ENCODE results near the gene MAP7. TPM values are rescaled to one million over a fixed set of nuclear protein-coding genes. Genes with fewer than 3 reads are reported as not detected.

The MAP7 gene
- total and polyA plus RNA-seq, 4 donors: 3.2 to 17.5 (median 8.3) TPM

DNA sequence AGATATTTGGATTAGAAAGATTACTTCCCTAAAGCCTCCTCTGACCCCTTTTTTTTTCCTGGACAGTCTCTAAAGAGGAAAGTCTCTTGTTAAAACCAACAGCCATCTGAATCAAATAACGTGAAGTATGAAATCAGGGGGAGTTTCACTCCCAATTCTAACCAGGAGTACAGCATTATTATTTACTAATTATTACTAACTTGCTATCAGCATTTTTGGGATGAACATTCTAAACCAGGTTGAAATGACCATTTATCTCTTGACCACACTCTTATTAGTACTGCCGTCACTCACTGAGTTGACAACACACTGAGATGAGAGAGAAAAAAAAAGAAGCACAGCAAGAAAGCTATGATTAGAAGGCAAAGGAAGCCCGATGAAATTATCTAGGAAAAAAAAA lies 146.2 kb downstream of the MAP7 start:
- Histone ChIP-seq H3K27me3 (ENCODE audit: control insufficient read depth in 4 of 4, insufficient read depth in 4 of 4, low read length in 3 of 4) (no peaks in the 10 kb centered on the region), H3K9me3 (ENCODE audit: control insufficient read depth in 4 of 4, low read length in 3 of 4) (no peaks in the 10 kb centered on the region), H3K36me3 (ENCODE audit: control insufficient read depth in 4 of 4, insufficient read depth in 3 of 4, low read depth in 1 of 4, low read length in 3 of 4) (peaks cover 0 to 3% (median 0%) of the 10 kb centered on the region in 4 donors), H3K9ac (ENCODE audit: low read depth in 1 of 2, low read length in 2 of 2) (no peak overlapping the region), H3K4me3 (ENCODE audit: low read depth in 1 of 3, low read length in 3 of 3) (no peak overlapping the region), H3K4me1 (ENCODE audit: control insufficient read depth in 4 of 4, insufficient read depth in 4 of 4, low read length in 3 of 4) (peaks cover 3 to 9% (median 6%) of the 10 kb centered on the region in 4 donors), H3K27ac (ENCODE audit: low read depth in 1 of 2, low read length in 2 of 2) (no peak overlapping the region)
- WGBS: 85% methylated on average over 3 of the region's 3 CpGs
- TF ChIP-seq HNF4A (conservative IDR thresholded peaks at IDR 0.05): no peak
- TF ChIP-seq, protein P1, sequence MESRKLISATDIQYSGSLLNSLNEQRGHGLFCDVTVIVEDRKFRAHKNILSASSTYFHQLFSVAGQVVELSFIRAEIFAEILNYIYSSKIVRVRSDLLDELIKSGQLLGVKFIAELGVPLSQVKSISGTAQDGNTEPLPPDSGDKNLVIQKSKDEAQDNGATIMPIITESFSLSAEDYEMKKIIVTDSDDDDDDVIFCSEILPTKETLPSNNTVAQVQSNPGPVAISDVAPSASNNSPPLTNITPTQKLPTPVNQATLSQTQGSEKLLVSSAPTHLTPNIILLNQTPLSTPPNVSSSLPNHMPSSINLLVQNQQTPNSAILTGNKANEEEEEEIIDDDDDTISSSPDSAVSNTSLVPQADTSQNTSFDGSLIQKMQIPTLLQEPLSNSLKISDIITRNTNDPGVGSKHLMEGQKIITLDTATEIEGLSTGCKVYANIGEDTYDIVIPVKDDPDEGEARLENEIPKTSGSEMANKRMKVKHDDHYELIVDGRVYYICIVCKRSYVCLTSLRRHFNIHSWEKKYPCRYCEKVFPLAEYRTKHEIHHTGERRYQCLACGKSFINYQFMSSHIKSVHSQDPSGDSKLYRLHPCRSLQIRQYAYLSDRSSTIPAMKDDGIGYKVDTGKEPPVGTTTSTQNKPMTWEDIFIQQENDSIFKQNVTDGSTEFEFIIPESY (IDR thresholded peaks at IDR 0.05): no peak
- no peak for TF ChIP-seq YY1 (IDR thresholded peaks at IDR 0.05)
- TF ChIP-seq JUND (IDR thresholded peaks at IDR 0.05): no peak
- TF ChIP-seq TAF1 (conservative IDR thresholded peaks at IDR 0.05): no peak
- TF ChIP-seq, protein P2, sequence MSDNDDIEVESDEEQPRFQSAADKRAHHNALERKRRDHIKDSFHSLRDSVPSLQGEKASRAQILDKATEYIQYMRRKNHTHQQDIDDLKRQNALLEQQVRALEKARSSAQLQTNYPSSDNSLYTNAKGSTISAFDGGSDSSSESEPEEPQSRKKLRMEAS (IDR thresholded peaks at IDR 0.05): no peak
- TF ChIP-seq HNF4G (IDR thresholded peaks at IDR 0.05): no peak
- TF ChIP-seq SP1 (IDR thresholded peaks at IDR 0.05): no peak
- TF ChIP-seq GABPA (IDR thresholded peaks at IDR 0.05 in 1 of 2, conservative IDR thresholded peaks at IDR 0.05 in 1 of 2): no peak
- TF ChIP-seq FOXA1 (IDR thresholded peaks at IDR 0.05): no peak
- no peak for DNase-seq (ENCODE audit: low spot score)

DNA sequence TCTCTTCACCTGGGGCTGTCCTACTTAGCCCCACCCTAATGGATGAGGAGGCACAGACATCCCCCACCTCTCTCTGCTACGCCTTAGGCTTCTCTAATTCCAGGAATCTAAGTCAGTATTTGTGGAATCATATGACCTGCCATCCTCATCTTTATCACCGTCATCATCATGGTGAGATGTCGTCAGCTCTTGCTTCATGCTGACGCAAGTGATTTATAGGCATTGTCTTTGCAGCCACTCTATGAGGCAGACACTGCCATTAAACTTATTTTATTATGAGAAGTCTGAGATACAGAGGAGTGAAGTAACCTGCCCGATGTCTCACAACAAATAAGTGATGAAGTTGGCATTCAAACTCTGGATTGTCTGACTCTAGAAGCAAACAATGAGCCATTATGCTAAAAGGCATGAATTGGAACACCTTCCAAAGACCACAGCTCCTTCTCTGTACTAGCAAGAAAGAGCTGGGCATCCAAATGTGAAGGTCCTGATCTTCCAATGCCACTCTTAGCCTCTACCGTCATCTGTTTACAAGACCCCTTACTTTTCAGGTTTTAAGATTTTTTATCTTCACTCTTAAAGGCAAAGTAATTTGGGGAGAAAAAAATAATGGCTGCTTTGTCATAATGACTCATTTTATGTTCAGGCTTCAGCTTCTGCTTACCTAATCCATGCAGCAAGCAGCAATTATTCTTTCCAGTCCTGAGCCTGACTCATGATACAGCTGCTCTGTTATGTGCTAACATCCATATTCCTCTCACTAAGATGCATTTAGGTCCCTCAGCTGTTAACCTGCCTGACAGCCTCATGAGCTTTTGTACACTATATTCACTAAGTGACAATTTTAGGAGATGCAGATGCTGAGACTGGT lies 146.9 kb downstream of the MAP7 start:
- H3K9ac ChIP-seq (ENCODE audit: low read depth in 1 of 2, low read length in 2 of 2): no peak overlapping the region
- H3K27ac ChIP-seq (ENCODE audit: low read depth in 1 of 2, low read length in 2 of 2): no peak overlapping the region
- TF ChIP-seq HNF4G (IDR thresholded peaks at IDR 0.05) (no peak), RAD21 (IDR thresholded peaks at IDR 0.05) (no peak), TAF1 (conservative IDR thresholded peaks at IDR 0.05) (no peak), RXRA (IDR thresholded peaks at IDR 0.05) (no peak), JUND (IDR thresholded peaks at IDR 0.05) (no peak), HNF4A (conservative IDR thresholded peaks at IDR 0.05) (no peak), FOXA2 (IDR thresholded peaks at IDR 0.05) (no peak), GABPA (IDR thresholded peaks at IDR 0.05 in 1 of 2, conservative IDR thresholded peaks at IDR 0.05 in 1 of 2) (no peak), NR2F2 (IDR thresholded peaks at IDR 0.05) (no peak), EGR1 (IDR thresholded peaks at IDR 0.05; ENCODE audit: low read depth in 2 of 2) (no peak), YY1 (IDR thresholded peaks at IDR 0.05) (no peak)
- TF ChIP-seq, protein P3, sequence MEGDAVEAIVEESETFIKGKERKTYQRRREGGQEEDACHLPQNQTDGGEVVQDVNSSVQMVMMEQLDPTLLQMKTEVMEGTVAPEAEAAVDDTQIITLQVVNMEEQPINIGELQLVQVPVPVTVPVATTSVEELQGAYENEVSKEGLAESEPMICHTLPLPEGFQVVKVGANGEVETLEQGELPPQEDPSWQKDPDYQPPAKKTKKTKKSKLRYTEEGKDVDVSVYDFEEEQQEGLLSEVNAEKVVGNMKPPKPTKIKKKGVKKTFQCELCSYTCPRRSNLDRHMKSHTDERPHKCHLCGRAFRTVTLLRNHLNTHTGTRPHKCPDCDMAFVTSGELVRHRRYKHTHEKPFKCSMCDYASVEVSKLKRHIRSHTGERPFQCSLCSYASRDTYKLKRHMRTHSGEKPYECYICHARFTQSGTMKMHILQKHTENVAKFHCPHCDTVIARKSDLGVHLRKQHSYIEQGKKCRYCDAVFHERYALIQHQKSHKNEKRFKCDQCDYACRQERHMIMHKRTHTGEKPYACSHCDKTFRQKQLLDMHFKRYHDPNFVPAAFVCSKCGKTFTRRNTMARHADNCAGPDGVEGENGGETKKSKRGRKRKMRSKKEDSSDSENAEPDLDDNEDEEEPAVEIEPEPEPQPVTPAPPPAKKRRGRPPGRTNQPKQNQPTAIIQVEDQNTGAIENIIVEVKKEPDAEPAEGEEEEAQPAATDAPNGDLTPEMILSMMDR (IDR thresholded peaks at IDR 0.05; ENCODE audit: low read depth, low read length, missing input control): no peak
- TF ChIP-seq, protein P2 (IDR thresholded peaks at IDR 0.05): no peak
- TF ChIP-seq, protein P1 (IDR thresholded peaks at IDR 0.05): no peak
- TF ChIP-seq, protein P4, sequence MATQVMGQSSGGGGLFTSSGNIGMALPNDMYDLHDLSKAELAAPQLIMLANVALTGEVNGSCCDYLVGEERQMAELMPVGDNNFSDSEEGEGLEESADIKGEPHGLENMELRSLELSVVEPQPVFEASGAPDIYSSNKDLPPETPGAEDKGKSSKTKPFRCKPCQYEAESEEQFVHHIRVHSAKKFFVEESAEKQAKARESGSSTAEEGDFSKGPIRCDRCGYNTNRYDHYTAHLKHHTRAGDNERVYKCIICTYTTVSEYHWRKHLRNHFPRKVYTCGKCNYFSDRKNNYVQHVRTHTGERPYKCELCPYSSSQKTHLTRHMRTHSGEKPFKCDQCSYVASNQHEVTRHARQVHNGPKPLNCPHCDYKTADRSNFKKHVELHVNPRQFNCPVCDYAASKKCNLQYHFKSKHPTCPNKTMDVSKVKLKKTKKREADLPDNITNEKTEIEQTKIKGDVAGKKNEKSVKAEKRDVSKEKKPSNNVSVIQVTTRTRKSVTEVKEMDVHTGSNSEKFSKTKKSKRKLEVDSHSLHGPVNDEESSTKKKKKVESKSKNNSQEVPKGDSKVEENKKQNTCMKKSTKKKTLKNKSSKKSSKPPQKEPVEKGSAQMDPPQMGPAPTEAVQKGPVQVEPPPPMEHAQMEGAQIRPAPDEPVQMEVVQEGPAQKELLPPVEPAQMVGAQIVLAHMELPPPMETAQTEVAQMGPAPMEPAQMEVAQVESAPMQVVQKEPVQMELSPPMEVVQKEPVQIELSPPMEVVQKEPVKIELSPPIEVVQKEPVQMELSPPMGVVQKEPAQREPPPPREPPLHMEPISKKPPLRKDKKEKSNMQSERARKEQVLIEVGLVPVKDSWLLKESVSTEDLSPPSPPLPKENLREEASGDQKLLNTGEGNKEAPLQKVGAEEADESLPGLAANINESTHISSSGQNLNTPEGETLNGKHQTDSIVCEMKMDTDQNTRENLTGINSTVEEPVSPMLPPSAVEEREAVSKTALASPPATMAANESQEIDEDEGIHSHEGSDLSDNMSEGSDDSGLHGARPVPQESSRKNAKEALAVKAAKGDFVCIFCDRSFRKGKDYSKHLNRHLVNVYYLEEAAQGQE (IDR thresholded peaks at IDR 0.05): no peak
- TF ChIP-seq, protein P5, sequence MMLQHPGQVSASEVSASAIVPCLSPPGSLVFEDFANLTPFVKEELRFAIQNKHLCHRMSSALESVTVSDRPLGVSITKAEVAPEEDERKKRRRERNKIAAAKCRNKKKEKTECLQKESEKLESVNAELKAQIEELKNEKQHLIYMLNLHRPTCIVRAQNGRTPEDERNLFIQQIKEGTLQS (IDR thresholded peaks at IDR 0.05): no peak
- no peaks in the 10 kb centered on the region for H3K27me3 ChIP-seq (ENCODE audit: control insufficient read depth in 4 of 4, insufficient read depth in 4 of 4, low read length in 3 of 4)
- H3K4me1 ChIP-seq (ENCODE audit: control insufficient read depth in 4 of 4, insufficient read depth in 4 of 4, low read length in 3 of 4): peaks cover 3 to 9% (median 6%) of the 10 kb centered on the region in 4 donors
- H3K36me3 ChIP-seq (ENCODE audit: control insufficient read depth in 4 of 4, insufficient read depth in 3 of 4, low read depth in 1 of 4, low read length in 3 of 4): peaks cover 0 to 3% (median 0%) of the 10 kb centered on the region in 4 donors
- H3K4me3 ChIP-seq (ENCODE audit: low read depth in 1 of 3, low read length in 3 of 3): no peak overlapping the region
- no peak for DNase-seq (ENCODE audit: low spot score)
- H3K9me3 ChIP-seq (ENCODE audit: control insufficient read depth in 4 of 4, low read length in 3 of 4): no peaks in the 10 kb centered on the region
- 84% methylated on average over 6 of the region's 6 CpGs for WGBS
